ENCODE results near the gene JTB.

JTB gene

DNA sequence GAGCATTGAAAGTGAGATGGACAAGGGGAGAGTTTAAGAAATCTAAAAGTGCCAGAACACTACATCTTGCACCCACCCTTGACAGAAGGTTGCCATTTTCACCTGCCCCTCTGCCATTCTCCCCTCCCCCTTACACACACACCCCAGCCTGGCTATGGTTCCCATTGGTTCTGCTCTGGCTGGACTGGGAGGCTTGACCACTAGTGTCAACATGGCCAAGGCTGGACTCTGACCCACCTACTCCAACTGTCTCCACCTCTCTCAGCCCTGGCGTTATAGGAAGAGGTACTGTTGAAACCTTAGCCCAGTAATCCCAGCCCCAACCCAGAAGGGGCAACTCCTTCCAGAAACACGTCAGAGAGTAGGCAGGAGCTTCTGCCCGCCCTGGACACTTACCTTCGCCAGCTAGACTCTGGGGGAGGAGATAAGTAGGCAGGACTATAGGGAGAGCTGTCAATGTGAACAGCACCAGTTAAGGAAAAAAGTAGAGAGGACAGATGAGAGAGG, 23.6 kb downstream of the JTB start:
- no peak for DNase-seq

GRCh38 chr1:153951801-153952200, 25.7 kb downstream of the JTB start:
- no peak for DNase-seq

GRCh38 chr1:153951183-153951582, 26.3 kb downstream of the JTB start:
- DNase-seq, result no peak

DNA sequence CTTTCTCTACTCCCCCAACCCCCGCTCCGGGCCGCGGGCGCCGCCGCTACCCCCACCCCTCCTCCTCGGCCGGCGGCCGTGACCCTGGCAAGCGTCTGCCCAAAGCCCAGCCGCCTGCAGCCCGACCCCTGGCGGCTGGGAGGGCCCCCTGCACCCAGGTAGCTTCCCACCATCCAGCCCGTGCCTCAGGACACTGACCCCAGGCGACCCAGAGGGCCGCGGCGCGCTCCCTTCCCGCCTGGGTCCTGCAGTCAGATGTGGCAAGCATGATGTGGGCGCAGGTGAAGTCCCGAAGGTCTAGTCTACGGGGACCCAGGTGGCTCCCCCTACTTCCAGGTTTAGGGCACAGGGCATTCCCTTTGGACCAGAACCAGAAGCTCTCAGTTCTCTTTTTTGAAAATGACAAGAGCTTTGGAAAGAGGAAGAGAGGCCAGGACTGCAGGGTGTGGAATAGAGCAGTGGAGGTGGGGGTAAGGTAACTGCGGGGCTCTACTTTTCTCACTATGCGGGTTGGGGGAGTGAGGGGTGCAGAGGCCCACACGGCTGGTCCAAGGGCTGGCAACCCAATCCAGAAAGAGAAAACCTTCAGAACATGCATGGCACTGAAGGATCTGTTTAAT, 30.7 kb downstream of the JTB start, which contains the start of gene DENND4B:
TSS of gene DENND4B (minus strand) at position 97 of the 620 bp plus-strand sequence. CDS start 2,344 bp downstream, outside the sequence.
- no peak for DNase-seq

DNA sequence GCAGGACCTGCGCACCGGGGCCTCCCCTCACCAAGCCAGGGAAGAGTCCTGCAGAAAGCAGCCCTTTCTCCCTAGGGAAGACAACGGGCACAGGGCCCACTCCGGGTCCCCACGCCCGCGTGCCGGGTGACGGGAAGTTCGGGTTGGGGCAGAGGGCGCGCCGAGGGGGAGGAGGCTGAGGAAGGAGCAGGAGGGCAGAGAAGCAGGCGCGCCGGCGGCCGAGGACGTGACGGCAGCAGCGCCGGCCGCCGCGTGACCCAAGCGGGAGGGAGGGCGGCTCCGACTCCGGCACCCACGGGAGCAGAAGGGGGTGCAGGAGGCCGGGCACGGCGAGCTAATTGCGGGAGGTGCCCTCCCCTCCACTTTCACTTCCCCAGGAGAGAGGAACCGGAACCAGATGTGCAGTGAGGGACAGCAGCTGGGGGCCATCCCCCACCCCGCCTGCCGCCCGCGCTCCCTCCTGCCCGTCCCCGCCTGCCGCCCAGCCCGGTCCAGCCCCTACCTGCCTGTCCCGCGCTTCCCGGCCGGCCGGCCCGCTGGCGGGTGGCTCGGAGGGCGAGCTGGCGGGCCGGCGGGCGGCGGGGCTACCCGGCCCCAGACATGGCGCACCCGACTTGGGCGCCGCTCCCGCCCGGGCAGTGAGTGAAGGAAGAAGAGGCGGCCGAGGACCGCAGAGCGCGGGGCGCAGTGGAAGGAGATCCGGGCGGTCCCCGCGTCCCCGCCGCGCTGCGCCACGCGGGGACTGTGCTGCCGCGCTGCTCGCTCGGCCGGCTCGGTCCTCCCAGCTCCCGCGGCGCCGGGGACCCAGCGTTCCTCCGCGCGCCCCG, 31.5 kb downstream of the JTB start:
- DNase-seq, result no peak

DNA sequence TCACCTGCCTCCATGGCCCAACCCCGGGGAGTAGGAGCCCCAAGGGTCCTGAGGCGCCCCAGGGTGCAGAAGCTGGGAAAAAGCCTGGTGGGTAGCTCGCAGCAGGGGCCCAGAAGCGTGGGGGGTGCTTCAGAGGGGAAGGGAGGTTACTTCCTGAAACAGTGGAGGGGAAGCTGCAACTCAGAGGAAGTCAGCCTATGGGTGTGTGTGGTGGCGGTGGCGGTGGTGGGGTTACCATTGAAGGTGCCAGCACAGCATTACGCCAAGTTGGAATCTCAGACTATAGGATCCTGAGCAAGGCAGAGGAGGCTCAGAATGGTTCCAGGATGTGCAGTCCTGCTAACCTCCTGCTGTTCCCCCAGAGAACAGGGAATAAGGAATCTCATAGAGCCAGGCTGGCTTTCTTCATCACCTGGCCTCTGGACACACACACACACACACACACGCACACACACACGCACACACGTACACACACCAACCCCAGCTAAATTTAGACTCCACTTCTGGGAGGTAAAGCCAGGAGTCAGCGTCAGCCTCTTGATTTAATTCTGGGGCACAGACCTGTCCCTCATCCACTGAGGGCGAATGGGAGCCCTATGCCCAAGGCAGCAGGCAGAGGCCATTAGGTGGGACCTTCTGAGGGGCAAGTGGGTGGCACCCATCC, 32.2 kb downstream of the JTB start:
- no peak for DNase-seq

GRCh38 chr1:153944827-153945117, 32.7 kb downstream of the JTB start:
- no peak for DNase-seq

DNA sequence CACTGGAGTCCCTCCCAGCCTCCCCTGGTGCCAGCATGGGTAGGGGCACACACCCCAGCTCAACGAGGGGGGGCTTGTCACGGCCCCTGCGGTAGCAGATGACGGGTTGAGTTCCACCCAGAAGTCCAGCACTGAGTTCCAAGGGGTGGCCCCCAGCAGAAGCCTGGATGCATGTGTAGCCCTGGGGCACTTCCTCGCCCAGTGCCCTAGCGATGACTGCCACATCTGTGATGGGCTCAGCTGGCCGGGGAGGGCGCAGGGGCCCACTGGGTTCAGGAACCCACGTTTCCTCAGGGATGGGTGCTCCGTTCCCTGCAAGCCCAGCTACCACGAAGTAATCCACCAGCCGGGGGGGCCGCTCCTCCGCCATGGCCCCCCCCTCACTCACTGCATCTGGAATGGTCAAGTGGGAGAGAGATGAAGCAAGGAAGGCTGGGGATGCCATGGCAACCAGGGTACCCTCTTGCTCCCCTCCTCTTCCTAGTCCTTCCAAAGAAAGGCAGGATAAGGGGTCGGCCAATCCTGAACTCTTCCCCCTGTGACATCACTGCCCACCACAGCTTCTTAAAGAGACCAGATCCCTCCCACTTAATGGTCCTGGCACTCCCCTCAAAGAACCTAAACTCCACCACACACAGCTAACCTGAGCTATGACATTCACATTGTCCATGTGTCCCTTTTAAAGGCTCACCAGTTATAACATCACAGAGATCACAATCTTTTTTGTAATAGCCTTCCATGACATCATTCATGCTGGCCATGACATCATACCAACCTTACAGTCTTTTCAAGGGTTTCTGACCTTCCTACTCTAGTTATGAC, 33.3 kb downstream of the JTB start:
- no peak for DNase-seq

DNA sequence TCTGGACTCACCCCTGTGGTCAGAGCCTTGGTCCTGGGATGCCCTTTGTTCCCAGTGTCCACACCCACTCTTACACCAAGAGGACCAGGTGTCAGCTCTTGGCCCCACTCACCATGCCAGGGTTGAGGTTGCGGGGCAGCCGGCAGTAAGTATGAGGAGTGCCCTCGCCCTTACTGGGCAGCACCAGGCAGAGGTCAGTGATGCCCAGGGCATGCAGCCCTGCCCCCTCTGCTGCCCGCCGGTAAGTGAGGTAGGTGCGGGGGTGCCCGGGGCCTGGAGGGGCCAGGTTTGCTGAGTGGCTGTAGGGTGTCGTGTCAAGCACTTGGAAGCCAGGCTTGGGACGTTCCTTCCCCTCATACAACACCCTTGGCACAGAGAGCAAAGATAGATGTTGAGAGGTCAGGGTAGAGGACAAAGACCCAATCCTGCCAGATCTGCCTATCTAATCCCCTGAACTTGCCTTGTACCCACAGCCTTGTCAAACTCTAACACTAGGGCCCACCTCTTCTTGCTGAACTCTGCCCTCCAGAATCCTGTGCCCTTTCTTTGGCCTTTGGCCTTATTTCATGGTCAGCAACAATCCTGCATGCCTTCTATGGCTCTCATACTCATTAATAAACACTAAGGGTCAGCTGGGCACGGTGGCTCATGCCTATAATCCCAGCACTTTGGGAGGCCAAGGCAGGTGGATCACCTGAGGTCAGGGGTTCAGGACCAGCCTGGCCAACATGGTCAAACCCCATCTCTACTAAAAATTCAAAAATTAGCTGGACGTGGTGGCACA, 34.5 kb downstream of the JTB start:
- no peak for DNase-seq

DNA sequence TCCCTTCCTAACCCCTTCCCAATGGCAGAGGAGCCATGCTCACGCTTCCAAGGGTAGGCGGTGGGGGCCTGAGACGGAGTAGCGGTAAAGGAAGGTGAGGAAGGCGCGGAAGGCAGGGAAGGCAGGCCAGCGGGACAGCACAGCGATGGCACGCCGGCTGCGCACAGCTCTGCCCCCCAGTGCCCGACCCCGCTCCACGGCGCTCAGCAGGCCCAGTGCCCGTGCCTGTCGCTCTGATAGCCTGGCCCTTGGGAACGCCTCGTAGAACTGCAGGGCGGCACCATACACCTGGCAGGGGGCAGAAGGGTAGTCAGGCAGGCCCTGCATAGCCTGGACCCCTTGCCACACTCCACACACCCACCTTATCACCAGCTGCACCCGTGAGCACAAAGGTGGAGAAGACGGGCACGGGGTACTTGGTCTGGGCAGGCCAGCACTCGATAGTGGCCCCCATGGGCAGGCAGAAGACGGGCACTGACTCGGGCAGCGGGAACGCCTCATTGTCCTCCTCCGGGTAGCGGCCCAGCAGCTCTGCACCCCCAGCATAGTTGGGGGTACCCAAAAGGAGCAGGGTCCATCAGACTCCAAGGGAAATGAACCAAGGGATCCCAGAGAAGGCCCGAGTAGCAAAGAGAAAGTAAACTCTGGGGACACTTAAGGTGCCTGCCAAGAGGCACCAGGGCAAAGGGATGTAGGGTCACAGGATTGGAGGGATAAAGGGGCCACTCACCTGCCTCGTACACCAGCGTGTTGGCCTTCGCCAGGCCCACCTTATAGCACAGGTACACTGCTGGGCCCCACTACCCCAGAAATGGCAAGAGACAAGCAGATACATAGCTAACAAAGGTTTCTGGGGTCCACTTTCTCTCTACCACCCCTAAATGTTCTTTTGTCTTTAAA, 35.4 kb downstream of the JTB start:
- no peak for DNase-seq

DNA sequence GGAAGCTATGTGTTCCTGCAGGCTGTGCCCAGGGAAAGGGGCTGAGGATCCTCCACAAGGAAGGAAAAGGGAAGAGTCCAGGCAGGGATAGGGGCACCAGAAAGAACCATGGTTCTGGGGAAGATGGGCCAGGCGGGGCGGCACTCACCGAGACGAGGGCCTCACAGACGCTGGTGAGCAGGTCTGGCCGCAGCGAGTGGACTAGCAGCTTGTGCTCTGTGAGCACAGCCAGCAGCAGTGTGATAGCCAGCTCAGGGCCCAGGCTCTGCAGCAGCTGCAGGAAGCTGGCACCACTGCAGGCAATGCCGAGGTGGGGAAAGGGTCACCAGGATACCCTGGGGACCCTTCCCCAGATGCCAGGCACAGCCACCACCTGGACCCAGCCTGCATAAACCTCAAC, 36.7 kb downstream of the JTB start:
- no peak for DNase-seq

GRCh38 chr1:153939476-153939875, 38.0 kb downstream of the JTB start:
- no peak for DNase-seq

DNA sequence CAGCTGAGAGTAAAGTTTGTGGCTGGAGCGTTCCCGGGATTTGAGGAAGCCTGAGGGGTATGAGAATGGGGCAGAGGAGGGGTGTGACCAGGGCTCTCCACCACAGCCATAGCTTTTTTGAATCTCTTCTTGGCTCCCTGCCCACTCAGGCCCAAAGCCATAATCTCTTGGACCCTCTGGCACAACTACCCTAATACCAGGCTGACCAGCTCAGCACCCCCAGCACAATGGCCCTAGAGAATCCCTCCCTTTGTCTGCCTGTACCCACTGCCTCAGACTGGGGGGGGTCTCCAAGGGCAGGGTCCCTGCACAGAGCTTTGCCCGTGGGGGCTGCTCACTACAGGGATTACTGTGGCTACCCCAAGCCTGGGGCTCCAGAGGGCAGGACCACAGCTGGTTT, 38.5 kb downstream of the JTB start:
- DNase-seq, result no peak

GRCh38 chr1:153937331-153937730, 40.1 kb downstream of the JTB start:
- no peak for DNase-seq

DNA sequence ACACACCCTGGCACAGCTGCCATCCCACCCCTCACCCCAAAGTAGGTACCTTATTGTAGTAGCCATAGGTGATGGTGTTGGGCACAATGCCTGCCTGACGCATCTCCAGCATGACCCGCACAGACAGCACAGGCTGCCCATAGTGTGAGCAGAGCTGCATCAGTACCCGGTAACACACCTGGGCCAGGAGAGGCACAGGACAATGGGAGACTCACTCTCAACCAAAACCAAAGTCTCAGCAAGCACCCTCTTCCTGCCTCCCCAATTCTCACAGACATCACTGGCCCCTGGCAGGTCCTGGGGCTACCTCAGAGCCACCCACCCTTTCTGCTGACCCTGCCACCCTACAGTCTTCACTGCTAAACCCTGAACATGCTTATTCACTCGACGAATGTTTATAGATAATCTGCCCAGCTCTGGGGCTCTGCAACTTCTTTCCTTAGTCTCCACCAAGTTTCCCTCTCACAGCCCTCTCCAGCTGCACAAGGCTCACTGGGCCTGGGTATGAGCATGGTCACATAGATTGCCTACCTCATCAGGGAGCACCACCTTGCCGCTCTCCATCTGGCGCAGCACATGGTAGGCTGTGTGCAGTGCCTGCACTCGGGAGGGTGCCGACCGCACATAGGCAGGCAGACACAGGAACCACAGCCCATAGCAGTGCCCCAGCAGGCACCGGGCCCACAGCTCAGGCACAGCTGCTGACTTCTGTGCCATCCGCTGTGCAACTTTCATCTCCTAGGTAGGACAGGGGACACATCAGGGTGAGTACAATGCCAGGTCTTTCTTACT, 41.3 kb downstream of the JTB start:
- no peak for DNase-seq

GRCh38 chr1:153934746-153935145, 42.7 kb downstream of the JTB start:
- DNase-seq, result no peak

DNA sequence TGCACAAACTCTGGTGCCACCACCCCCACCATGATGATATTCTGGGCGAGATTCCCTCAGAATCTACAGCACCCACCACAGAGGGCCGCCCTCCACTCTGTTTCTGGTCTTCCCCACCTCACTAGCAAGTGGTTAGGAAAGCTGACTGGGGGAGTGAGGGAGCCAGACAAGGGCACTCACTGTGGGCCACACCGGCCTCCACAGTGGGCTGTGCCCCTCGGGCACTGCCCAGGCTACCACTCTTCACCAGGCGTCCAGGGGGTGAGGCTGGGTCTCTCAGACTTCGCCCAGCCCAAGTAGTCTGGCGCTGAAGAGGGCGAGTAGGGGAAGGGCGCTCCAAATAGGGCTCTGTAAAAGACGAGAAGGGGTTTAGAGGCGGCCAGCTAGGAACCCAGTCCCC, 43.5 kb downstream of the JTB start:
- DNase-seq, result no peak

DNA sequence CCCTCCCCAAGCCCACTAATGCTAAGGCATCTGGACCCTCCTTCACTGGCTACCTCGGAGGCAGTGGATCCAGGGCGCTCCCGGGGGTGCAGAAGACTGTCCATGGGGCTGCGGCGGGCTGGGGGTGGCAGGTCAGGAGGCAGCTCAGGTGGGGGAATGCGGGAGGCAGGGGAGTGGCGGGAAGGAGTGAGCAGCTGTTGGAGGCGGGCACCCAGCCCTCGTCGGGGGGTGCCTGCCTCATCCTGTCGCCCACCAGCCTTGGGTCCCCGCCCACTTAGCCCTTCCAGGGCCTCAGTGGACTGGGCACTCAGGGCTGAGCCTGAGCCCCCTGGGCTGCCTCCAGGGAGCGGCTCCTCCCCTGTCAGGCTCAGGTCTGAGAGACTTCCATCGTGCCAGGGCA, 44.0 kb downstream of the JTB start:
- no peak for DNase-seq

- no peak for DNase-seq
Observed at GRCh38 chr1:153932156-153933131, 45.0 kb downstream of the JTB start.
